Thyroid gland (tissue), 4 donors: Measurements from ENCODE around the gene UBR4. TPM values are rescaled to one million over a fixed set of nuclear protein-coding genes. Genes with fewer than 3 reads are reported as not detected.

ENCODE experiments used
- DNase-seq, 2 donors: peaks; one replicate each; pipeline ENCODE4 v3.0.0-alpha.2; 2019
- H3K27ac ChIP-seq, 3 donors: fragments of 200-600 bp; sonication (generic); 1 replicate in 2 of 3; 2 replicates in 1 of 3; pipeline ENCODE4 v1.5.1; 2016 to 2019; ENCODE audit warnings: mild to moderate bottlenecking in 1 of 3, moderate library complexity in 1 of 3
- H3K27me3 ChIP-seq: fragments of 200-600 bp; sonication (generic); one replicate; pipeline ENCODE4 v1.5.1; 2019
- H3K36me3 ChIP-seq, 2 donors: fragments of 200-600 bp; sonication (generic); one replicate each; pipeline ENCODE4 v1.5.1; 2016 to 2019
- H3K4me1 ChIP-seq, 2 donors: fragments of 200-600 bp; sonication (generic); one replicate each; pipeline ENCODE4 v1.5.1; 2017 to 2019
- H3K4me3 ChIP-seq, 3 donors: fragments of 200-600 bp; sonication (generic); replicated peaks in 1 of 3; 1 replicate in 2 of 3; 2 replicates in 1 of 3; pipeline ENCODE4 v1.5.1; 2016; ENCODE audit warnings: mild to moderate bottlenecking in 1 of 3
- H3K9me3 ChIP-seq: fragments of 200-600 bp; sonication (generic); one replicate; pipeline ENCODE4 v1.5.1; 2017
- POLR2A ChIP-seq, 2 donors: fragments of 450-650 bp; IDR thresholded peaks; one replicate each; pipeline ENCODE4 v1.6.1; 2017; ENCODE audit warnings: antibody characterized with exemption in 2 of 2, mild to moderate bottlenecking in 2 of 2, moderate library complexity in 1 of 2
- WGBS, 2 donors: methylation state at CpG; one replicate each; pipeline ENCODE4 v1.1.5; 2017; 5-methylcytosine and 5-hydroxymethylcytosine counted together
- intact Hi-C: fragments of 100-400 bp; cut with DNase I; formaldehyde crosslinking; loops from one replicate; pipeline ENCODE4 v1.15.1; 2023
- total RNA-seq, 4 donors: library from RNA; depleted of rRNA; stranded (reverse); fragments of >200 nt; gene quantifications; one replicate each; pipeline ENCODE4 v1.2.3, GENCODE V29; 2016
- TF ChIP-seq, protein P1 (sequence below), 6 experiments: fragments of 200-600 bp in 3 of 6; fragments of 450-650 bp in 3 of 6; sonication (generic) in 3 of 6; IDR thresholded peaks; one replicate each; pipeline ENCODE4 v1.5.1; 2016 to 2019; ENCODE audit warnings: antibody characterized with exemption in 6 of 6, mild to moderate bottlenecking in 2 of 6, inconsistent platforms in 1 of 6, moderate library complexity in 1 of 6

UBR4 gene
- total RNA-seq, 4 donors from 2014 or later, result 110 to 221 (median 160) TPM

DNA sequence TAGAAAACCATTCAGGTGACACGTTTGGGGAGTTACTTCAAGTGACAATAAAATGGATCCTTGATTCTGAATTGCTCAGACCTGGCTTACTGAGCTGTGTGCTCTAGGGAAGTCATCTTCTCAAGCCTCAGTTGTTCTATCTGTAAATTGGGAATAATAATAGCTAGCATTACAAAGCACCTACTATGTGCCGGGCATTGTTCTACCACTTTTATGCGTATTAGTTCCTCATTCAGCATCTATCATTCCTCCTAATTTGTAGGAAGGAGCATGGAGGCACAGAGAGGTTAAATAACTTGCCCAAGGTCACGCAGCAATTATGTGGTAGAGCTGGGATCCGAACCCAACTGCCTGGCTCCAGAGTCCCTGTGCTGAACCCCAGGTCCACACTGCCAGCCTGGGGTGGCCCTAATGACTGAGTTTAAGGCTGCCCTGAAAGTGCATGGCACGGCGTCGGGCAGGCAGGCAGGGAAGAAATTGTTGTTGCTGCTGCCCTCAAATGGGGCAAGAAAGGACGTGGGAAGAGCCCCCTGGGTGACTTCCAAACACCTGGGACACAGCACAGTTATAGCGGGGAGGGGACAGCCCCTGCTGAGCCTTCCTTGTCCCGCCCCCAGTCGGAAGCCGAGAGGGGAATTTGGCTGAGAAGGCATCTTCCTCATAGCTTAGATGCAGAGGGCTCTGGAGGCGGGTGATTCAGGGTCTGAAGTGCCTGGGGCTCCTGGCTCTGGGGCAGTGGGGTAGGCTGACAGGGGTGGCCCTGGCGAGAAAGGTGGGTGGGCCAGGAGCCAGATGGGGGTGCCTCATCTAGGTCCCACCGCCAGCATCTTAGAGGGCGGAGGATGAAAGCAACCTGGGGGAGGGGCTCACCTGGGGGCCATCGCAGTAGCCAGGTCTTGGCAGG is 167.1 kb downstream of the UBR4 start:
- TF ChIP-seq, protein P1, sequence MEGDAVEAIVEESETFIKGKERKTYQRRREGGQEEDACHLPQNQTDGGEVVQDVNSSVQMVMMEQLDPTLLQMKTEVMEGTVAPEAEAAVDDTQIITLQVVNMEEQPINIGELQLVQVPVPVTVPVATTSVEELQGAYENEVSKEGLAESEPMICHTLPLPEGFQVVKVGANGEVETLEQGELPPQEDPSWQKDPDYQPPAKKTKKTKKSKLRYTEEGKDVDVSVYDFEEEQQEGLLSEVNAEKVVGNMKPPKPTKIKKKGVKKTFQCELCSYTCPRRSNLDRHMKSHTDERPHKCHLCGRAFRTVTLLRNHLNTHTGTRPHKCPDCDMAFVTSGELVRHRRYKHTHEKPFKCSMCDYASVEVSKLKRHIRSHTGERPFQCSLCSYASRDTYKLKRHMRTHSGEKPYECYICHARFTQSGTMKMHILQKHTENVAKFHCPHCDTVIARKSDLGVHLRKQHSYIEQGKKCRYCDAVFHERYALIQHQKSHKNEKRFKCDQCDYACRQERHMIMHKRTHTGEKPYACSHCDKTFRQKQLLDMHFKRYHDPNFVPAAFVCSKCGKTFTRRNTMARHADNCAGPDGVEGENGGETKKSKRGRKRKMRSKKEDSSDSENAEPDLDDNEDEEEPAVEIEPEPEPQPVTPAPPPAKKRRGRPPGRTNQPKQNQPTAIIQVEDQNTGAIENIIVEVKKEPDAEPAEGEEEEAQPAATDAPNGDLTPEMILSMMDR (IDR thresholded peaks at IDR 0.05), result no peak
- no peak for TF ChIP-seq POLR2A (IDR thresholded peaks at IDR 0.05)
- Histone ChIP-seq H3K27ac (no peak overlapping the region), H3K36me3 (no peaks in the 10 kb centered on the region), H3K4me1 (no peaks in the 10 kb centered on the region), H3K4me3 (no peak overlapping the region), H3K9me3 (no peaks in the 10 kb centered on the region), H3K27me3 (no peaks in the 10 kb centered on the region)
- DNase-seq, result no peak
- intact Hi-C loops, result no loop called here
- 55 to 57% methylated on average over 15 to 18 of the region's 18 CpGs for WGBS, 2 donors

GRCh38 chr1:19040010-19040680 is 169.9 kb downstream of the UBR4 start:
- intact Hi-C loops, result no loop called here
- H3K9me3 ChIP-seq, result no peaks in the 10 kb centered on the region
- no peaks in the 10 kb centered on the region for H3K27me3 ChIP-seq

GRCh38 chr1:19038732-19039131 is 171.3 kb downstream of the UBR4 start:
- H3K4me1 ChIP-seq, result no peaks in the 10 kb centered on the region
- no peaks in the 10 kb centered on the region for H3K9me3 ChIP-seq
- WGBS, 2 donors, result 85% methylated on average over 5 of the region's 5 CpGs
- no peak for DNase-seq
- H3K27me3 ChIP-seq, result no peaks in the 10 kb centered on the region
- TF ChIP-seq, protein P1 (IDR thresholded peaks at IDR 0.05), result no peak
- no peak for TF ChIP-seq POLR2A (IDR thresholded peaks at IDR 0.05)
- intact Hi-C loops, result no loop called here
- no peak overlapping the region for H3K27ac ChIP-seq
- H3K4me3 ChIP-seq, result no peak overlapping the region
- no peaks in the 10 kb centered on the region for H3K36me3 ChIP-seq

More at GRCh38 chr1:19040010-19040680, 169.9 kb downstream of the UBR4 start:
- TF ChIP-seq, protein P1 (IDR thresholded peaks at IDR 0.05), result no peak
- TF ChIP-seq POLR2A (IDR thresholded peaks at IDR 0.05), result no peak
- H3K4me3 ChIP-seq, result no peak overlapping the region
- whole genome bisulfite sequencing, 2 donors, result 87 to 92% methylated on average over 4 of the region's 4 CpGs
- no peak for DNase-seq
- H3K36me3 ChIP-seq, result no peaks in the 10 kb centered on the region
- H3K4me1 ChIP-seq, result no peaks in the 10 kb centered on the region
- no peak overlapping the region for H3K27ac ChIP-seq

GRCh38 chr1:19038096-19038495 is 172.0 kb downstream of the UBR4 start:
- Histone ChIP-seq H3K27ac (no peak overlapping the region), H3K36me3 (no peaks in the 10 kb centered on the region), H3K4me3 (no peak overlapping the region), H3K4me1 (no peaks in the 10 kb centered on the region), H3K27me3 (no peaks in the 10 kb centered on the region), H3K9me3 (no peaks in the 10 kb centered on the region)
- 67 to 68% methylated on average over 5 of the region's 5 CpGs for WGBS, 2 donors
- no peak for DNase-seq
- TF ChIP-seq, protein P1 (IDR thresholded peaks at IDR 0.05), result no peak
- intact Hi-C loops, result no loop called here

GRCh38 chr1:19037659-19038058 is 172.4 kb downstream of the UBR4 start:
- Histone ChIP-seq H3K36me3 (no peaks in the 10 kb centered on the region), H3K27me3 (no peaks in the 10 kb centered on the region), H3K27ac (no peak overlapping the region), H3K9me3 (no peaks in the 10 kb centered on the region), H3K4me1 (no peaks in the 10 kb centered on the region), H3K4me3 (no peak overlapping the region)
- TF ChIP-seq, protein P1 (IDR thresholded peaks at IDR 0.05), result no peak
- no peak for TF ChIP-seq POLR2A (IDR thresholded peaks at IDR 0.05)
- 85 to 91% methylated on average over 4 of the region's 4 CpGs for WGBS, 2 donors
- intact Hi-C loops, result no loop called here
- no peak for DNase-seq
